GM23338 (cell line): ENCODE measurements around the gene RCSD1.

Source experiments
- CREB1 ChIP-seq: fragments of 250-450 bp; sonication (Bioruptor Pico); IDR thresholded peaks from 2 replicates; pipeline ENCODE4 v1.5.0; 2020; ENCODE audit warnings: low read depth, mild to moderate bottlenecking, moderate library complexity
- CTCF ChIP-seq, 2 experiments: fragments of 200-600 bp in 1 of 2; sonication (generic) in 1 of 2; conservative IDR thresholded peaks; 2 replicates each; pipeline versions ENCODE4 v1.5.1 to v1.6.1; 2016 to 2017; ENCODE audit warnings: antibody characterized with exemption in 2 of 2, low read depth in 2 of 2, mild to moderate bottlenecking in 2 of 2, moderate library complexity in 1 of 2
- EZH2 ChIP-seq: fragments of 200-600 bp; sonication (generic); IDR thresholded peaks from one replicate; pipeline ENCODE4 v1.8.0; 2017; ENCODE audit warnings: antibody characterized with exemption, mild to moderate bottlenecking, low read depth; ENCODE audit not compliant: unreplicated experiment
- EZH2phosphoT487 ChIP-seq: fragments of 200-600 bp; sonication (generic); IDR thresholded peaks from one replicate; pipeline ENCODE4 v1.8.1; 2018; ENCODE audit warnings: antibody characterized with exemption; ENCODE audit not compliant: unreplicated experiment
- POLR2AphosphoS5 ChIP-seq: IDR thresholded peaks from 2 replicates; pipeline ENCODE4 v1.6.1; 2016; ENCODE audit warnings: antibody characterized with exemption, low read depth
- ZNF114 ChIP-seq: fragments of 250-450 bp; sonication (Bioruptor Pico); IDR thresholded peaks from 2 replicates; pipeline ENCODE4 v1.5.0; 2020; ENCODE audit warnings: mild to moderate bottlenecking, moderate library complexity
- TF ChIP-seq, protein P1 (sequence below): IDR thresholded peaks from one replicate; pipeline ENCODE4 v1.6.1; 2018; ENCODE audit warnings: antibody characterized with exemption; ENCODE audit not compliant: unreplicated experiment

DNA sequence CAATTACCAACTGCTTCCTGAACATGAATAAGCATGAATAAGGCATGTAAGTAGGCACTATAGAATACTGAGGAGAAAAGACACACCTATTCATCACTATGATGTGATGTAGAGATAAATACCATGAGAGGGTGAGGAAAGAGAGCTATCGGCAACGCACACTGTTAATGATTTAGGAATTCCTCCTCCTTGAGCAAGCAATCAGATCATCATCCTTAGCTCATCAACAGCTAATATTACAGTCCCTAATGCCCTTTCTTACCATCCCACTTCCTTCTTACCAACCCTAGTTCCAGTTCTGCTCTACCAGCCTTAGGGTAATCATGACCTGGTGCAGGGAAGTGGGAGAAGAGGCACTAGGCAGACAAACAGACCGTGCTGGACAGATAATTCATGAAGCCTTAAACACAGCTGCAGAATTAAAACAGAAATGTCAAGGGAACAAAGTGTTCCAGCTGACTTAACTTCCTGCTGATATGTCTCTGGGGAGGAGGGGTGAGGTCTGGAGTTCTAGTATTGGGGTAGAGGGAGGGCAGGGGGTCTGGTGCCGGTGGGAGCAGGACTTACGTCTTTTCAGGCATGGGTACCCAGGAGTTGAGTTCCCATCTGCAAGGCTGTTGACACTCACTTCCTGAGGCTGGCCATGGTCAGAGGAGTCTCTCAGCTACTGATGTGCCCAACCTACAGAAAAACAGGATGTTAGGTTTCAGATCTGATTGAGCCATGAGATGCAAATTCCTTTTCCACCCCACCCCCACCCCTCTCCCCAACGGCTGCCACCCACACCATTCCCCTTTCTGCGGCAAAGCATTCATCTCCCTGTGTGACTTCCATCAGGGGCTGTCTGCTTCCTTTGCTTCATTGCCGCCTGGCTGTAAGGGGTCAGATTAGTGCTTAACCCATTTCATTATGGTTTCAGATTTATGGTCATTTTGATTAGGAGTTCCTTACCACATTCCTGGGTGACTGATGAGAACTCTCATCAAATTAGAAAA is 12.6 kb upstream of the RCSD1 start:
- TF ChIP-seq CTCF (conservative IDR thresholded peaks at IDR 0.05; ENCODE audit: low read depth in 2 of 2), result no peak
- TF ChIP-seq, protein P1, sequence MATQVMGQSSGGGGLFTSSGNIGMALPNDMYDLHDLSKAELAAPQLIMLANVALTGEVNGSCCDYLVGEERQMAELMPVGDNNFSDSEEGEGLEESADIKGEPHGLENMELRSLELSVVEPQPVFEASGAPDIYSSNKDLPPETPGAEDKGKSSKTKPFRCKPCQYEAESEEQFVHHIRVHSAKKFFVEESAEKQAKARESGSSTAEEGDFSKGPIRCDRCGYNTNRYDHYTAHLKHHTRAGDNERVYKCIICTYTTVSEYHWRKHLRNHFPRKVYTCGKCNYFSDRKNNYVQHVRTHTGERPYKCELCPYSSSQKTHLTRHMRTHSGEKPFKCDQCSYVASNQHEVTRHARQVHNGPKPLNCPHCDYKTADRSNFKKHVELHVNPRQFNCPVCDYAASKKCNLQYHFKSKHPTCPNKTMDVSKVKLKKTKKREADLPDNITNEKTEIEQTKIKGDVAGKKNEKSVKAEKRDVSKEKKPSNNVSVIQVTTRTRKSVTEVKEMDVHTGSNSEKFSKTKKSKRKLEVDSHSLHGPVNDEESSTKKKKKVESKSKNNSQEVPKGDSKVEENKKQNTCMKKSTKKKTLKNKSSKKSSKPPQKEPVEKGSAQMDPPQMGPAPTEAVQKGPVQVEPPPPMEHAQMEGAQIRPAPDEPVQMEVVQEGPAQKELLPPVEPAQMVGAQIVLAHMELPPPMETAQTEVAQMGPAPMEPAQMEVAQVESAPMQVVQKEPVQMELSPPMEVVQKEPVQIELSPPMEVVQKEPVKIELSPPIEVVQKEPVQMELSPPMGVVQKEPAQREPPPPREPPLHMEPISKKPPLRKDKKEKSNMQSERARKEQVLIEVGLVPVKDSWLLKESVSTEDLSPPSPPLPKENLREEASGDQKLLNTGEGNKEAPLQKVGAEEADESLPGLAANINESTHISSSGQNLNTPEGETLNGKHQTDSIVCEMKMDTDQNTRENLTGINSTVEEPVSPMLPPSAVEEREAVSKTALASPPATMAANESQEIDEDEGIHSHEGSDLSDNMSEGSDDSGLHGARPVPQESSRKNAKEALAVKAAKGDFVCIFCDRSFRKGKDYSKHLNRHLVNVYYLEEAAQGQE, result no peak
- TF ChIP-seq POLR2AphosphoS5, result no peak
- TF ChIP-seq EZH2, result no peak
- TF ChIP-seq EZH2phosphoT487, result no peak
- TF ChIP-seq CREB1 (CRISPR knock-in tag), result no peak
- no peak for TF ChIP-seq ZNF114
